IPS DF 4.7 (cell line): ENCODE measurements around the gene VPS26B.
"Not testable (repeated sequence)": the region's sequence is repeated elsewhere in the genome, so short reads cannot be mapped to it uniquely, and the experiment has no call there.

ENCODE experiments used
- DNase-seq: peaks from one replicate; pipeline ENCODE4 v3.0.0-alpha.2; 2013; ENCODE audit warnings: low spot score; ENCODE audit errors: extremely low read depth

The VPS26B gene

GRCh38 chr11:134223836-134224709, at the start of gene VPS26B, which contains the start of gene NCAPD3:
Gene VPS26B (plus strand): TSS chr11:134224671. CDS start chr11:134225123, 452 bp downstream.
Gene NCAPD3 (minus strand): TSS chr11:134223967. CDS start chr11:134223926, 41 bp downstream.
- DNase-seq, result peak; percentile 94

DNA sequence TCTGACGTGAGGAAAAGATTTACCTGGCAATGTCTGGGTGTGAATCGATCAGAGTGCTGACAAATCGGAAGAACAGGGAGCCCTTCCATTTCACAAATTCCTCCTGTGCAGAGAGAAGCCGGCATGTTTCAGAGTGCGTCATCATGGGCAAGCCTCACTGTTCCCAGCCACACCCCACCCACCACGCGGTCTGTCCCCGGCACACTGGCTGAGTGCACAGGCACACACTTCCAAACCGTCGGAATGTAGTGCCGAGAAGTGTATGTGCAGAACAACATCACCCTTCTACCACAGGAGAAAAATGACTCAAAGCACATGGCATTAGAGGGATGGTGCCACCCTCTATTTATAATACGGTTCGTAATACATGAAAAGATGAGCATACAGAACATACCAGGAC, 48.2 kb upstream of the VPS26B start:
- DNase-seq, result no peak

GRCh38 chr11:134178032-134178674, 46.3 kb upstream of the VPS26B start:
- DNase-seq, result no peak

GRCh38 chr11:134181707-134182106, 42.8 kb upstream of the VPS26B start:
- DNase-seq, result no peak

DNA sequence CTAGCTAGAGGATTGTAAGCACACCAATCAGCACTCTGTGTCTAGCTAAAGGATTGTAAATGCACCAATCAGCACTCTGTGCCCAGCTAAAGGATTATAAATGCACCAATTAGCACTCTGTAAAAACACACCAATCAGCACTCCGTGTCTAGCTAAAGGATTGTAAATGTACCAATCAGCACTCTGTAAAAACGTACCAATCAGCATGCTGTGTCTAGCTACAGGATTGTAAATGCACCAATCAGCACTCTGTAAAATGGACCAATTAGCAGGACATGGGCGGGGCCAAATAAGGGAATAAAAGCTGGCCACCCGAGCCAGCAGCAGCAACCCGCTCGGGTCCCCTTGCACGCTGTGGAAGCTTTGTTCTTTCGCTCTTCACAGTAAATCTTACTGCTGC, 36.4 kb upstream of the VPS26B start:
- not testable (repeated sequence) for DNase-seq

GRCh38 chr11:134196756-134197155, 27.7 kb upstream of the VPS26B start:
- DNase-seq, result no peak

GRCh38 chr11:134199531-134199930, 24.9 kb upstream of the VPS26B start:
- DNase-seq, result no peak

DNA sequence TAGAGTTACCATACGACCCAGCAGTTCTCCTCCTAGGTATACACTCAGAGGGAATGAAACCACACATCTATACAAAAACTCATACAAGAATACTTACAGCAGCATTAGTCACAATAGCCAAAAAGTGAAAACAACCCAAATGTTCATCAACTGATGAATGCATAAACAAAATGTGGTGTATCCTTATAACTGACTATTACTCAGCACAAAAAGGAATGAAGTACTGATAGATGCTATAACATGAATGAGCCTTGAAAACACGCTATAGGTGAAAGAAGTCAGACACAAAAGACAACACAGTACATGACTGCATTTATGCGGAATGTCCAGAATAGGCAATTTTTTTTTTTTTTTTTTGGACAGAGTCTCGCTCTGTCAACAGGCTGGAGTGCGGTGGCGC, 23.8 kb upstream of the VPS26B start:
- no peak for DNase-seq

DNA sequence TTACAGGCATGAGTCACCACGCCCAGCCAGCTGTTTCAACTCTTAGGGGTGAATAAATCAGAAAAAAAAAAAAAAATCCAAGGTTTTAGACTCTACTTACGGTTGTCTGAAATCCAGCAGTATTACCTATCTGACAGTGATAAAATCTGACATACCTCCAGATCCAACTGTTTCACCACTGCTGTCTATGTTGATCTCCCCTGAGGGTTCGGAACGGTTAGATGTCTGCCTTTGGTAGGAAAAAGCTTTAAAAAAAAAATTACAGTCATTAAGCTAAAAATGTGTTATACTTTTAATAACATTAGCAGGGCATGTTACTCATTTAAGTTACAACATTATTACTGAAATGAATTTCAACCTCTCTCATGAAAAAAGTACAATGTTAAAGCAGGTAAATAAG, 21.8 kb upstream of the VPS26B start:
- no peak for DNase-seq

DNA sequence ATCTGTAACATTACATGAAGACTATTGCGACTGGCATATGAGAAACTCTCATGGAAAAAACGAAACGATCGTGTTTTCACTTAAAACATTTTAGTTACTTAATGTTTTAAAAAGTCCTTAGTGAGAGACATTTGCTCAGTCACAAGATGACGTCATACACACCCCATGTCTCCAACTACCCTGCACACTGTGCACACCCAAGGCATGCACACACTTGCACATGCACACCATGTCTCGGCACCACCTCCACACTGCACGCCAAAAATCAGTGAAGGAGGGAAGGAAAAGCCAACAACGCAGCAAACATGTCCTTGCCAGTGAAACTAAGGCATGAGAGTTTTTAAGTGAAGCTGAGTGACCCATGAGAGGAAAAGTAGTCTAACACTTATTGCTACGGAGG, 18.7 kb upstream of the VPS26B start:
- no peak for DNase-seq

- no peak for DNase-seq
Measured at GRCh38 chr11:134206185-134206584, 18.3 kb upstream of the VPS26B start.

DNA sequence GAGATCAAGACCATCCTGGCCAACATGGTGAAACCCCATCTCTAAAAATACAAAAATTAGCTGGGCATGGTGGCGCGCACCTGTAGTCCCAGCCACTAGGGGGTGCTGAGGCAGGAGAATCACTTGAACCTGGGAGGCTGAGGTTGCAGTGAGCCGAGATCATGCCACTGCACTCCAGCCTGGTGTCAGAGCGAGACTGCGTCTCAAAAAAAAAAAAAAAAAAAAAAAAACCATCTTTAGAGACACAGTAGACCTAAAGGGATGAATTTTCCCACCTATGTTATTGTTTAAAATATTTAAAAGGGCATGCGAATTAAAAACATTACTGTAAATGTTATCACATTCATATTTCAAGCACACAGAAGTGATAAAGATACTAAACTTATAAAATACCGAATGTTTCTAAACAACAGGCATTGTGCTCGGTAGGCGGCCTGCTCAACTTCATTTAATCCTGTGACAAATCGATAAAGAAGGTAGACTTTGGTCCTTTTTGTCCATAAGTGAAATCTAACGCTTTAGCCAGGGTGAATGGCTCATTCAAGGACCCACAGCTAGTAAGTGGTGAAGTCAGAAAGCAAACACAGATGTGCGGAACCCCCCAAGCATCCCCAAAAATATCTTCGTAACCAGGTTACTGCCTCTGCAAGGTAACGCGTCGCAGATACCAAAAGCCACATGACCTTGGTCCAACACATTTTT, 16.8 kb upstream of the VPS26B start:
- DNase-seq, result no peak

DNA sequence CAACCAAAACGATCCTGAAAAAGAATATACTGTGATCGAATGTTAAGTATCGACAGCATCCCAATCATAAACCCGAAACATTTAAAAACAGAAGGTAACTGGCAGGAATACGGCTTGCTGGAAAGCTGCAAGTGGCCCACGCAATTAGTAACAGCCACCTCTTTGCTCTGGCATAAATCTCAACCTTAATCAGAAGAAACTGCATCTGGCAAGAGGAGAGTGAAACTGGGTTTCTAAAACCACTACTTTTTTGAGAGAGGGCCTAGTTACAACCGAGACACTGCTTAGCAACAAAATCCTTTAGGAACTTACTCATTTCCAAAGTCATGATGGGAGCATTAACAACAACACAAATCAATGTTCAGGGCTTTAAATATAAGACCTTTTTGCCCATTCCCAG, 8.6 kb upstream of the VPS26B start:
- no peak for DNase-seq

- DNase-seq, result no peak
Measured at GRCh38 chr11:134216816-134217215, 7.7 kb upstream of the VPS26B start.

DNA sequence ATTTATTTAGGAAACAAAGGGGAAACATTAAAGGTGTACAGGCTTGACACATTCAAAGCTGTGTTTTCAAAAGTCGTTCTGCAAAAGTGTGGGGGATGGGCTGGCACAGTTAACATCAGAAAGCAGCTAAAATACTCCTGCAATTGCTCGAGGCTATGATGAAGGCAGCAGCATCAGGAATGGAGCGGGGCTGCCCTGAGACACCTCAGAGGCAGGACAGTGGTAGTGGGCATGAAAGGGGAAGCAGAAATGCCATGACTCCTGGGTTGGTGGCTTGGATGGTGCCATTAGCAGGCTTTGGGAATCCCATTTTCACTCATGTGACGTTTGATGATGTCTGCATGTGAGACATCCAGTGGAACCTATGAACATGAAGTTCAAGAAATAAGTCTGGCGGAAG, 1.4 kb upstream of the VPS26B start:
- DNase-seq, result no peak

DNA sequence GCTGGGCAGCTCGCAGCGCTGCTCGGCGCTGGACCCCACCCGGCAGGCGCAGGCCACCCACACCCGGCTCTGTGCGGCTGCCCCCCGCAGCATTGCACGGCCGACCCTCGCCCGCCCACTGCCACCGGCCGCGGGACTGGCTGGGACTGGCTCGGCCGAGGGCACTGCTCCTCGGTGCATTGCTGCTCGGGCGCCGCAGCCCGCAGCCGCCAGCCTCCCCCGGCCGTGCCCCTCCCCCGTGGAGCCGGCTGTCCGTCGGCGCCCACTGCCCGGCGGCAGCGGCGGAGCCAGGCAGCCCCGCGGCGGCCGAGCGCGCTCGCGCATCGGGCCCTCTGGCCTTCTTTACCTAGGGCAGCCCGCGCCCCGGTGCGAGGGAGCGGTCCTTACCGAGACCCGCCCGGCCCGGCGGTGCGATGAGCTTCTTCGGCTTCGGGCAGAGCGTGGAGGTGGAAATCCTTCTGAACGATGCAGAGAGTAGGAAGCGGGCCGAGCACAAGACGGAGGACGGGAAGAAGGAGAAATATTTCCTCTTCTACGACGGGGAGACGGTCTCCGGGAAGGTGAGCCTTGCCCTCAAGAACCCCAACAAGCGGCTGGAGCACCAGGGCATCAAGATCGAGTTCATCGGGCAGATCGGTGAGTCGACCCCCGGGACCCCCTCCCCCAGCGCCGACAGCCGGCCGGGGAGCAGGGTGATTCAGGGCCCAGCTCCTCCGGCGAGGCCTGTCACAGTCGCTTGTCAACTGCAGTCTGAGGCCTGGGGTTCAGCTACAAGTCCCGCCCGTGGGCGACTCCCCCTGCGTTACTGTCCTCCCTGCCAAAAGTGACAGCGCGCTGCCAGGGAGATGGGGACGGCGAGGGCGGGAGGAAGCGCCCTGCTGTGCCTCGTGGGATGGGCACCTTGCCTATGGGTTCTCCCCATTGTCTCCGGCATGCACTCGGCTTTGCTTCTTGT, 516 bp downstream of the VPS26B start:
- no peak for DNase-seq

DNA sequence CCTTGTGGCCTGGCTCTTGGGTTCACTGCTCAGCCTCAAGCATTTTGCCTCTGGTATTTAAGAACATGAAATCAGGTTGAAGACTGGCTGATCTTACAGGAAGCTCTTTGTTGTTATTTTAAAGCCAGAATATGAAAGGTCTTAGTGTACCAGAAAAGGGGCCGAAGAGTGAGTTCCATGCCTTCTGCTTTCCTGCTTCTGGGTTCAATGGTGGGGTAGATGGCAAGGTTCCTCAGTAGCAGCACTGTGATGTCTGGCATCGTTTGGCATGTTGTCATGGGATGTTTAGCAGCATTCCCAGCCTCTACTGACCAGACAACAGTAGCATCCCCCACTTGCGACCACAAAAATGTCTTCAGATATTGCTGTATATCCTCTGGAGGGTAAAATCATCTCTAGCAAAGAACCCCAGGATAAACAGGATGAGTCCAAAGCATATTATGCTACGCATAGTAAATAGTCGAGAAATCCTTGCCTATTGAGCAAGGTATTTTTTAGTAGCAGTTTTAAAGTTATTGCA, 2.4 kb downstream of the VPS26B start:
- no peak for DNase-seq

GRCh38 chr11:134228625-134229024, 4.2 kb downstream of the VPS26B start:
- DNase-seq, result no peak

DNA sequence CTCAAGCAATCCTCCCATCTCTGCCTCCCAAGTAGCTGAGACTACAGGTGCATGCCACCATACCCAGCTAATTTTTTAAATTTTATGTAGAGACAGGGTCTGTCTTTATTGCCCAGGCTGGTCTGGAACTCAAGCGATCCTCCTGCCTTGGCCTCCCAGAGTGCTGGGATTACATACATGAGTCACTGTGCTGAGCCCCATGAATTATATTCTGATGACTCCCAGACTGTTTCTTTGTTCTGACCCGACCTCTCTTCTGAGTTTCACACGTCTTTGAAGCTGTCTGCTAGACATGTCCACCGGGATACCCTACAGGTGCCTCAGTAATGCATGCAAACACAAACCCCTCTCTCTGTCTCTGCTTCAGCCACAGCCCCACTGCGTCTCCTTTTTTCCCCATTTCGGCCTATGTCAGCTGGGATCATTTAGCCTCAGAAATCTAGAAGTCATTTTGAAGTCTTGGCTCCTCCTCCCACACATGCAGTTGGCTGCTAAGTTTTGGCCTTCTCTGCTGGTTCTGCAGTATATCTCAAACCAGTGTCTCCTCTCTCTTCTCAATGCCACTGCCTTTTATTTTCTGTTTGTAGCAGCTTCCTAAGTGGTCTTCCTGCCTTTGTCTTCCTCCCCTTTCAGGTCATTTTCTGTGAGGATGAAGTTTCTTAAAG, 4.8 kb downstream of the VPS26B start:
- DNase-seq, result no peak

- no peak for DNase-seq
Measured at GRCh38 chr11:134230339-134230738, 5.9 kb downstream of the VPS26B start.
